Loucy (cell line): ENCODE results near the gene PACSIN1.

Experiments used
- H2AFZ ChIP-seq: fragments of 200-600 bp; sonication (generic); 2 replicates; pipeline ENCODE4 v1.6.0; 2016; ENCODE audit warnings: antibody characterized with exemption, mild to moderate bottlenecking, low read length, moderate library complexity
- H3F3A ChIP-seq: fragments of 200-600 bp; 2 replicates; pipeline ENCODE4 v1.6.0; 2016; ENCODE audit warnings: antibody characterized with exemption, low read depth, mild to moderate bottlenecking
- H3K27me3 ChIP-seq: fragments of 200-600 bp; sonication (generic); 2 replicates; pipeline ENCODE4 v1.6.1; 2014; ENCODE audit warnings: low read length, mild to moderate bottlenecking; ENCODE audit not compliant: insufficient read depth, poor library complexity, severe bottlenecking
- H3K36me3 ChIP-seq: fragments of 200-600 bp; sonication (generic); 2 replicates; pipeline ENCODE4 v1.6.1; 2016; ENCODE audit warnings: low read length; ENCODE audit not compliant: insufficient read depth
- H3K4me1 ChIP-seq: fragments of 200-600 bp; sonication (generic); 2 replicates; pipeline ENCODE4 v1.5.1; 2014; ENCODE audit warnings: low read length, mild to moderate bottlenecking; ENCODE audit not compliant: insufficient read depth, poor library complexity, severe bottlenecking
- H3K4me2 ChIP-seq: fragments of 200-600 bp; sonication (generic); 2 replicates; pipeline ENCODE4 v1.6.0; 2014; ENCODE audit warnings: antibody characterized with exemption, low read length, low read depth, mild to moderate bottlenecking; ENCODE audit not compliant: poor library complexity, severe bottlenecking
- H3K4me3 ChIP-seq: fragments of 200-600 bp; sonication (generic); 2 replicates; pipeline ENCODE4 v1.5.1; 2014; ENCODE audit warnings: low read length, mild to moderate bottlenecking, mixed read lengths; ENCODE audit not compliant: poor library complexity, severe bottlenecking
- H3K79me2 ChIP-seq: fragments of 200-600 bp; sonication (generic); 2 replicates; pipeline ENCODE4 v1.6.1; 2014; ENCODE audit warnings: low read length; ENCODE audit not compliant: insufficient read depth
- H3K9ac ChIP-seq: fragments of 200-600 bp; sonication (generic); 2 replicates; pipeline ENCODE4 v1.6.0; 2014; ENCODE audit warnings: mild to moderate bottlenecking, low read depth, low read length, moderate library complexity; ENCODE audit not compliant: poor library complexity, severe bottlenecking
- H3K9me2 ChIP-seq: fragments of 200-600 bp; sonication (generic); replicated peaks from 2 replicates; pipeline ENCODE4 v1.6.1; 2016; ENCODE audit warnings: low read depth, low read length, mixed read lengths
- H3K9me3 ChIP-seq: fragments of 200-600 bp; sonication (generic); 2 replicates; pipeline ENCODE4 v1.6.1; 2014; ENCODE audit warnings: mild to moderate bottlenecking, antibody characterized with exemption, low read length, low read depth; ENCODE audit not compliant: insufficient read depth
- H4K20me1 ChIP-seq: fragments of 200-600 bp; sonication (generic); 2 replicates; pipeline ENCODE4 v1.6.0; 2014; ENCODE audit warnings: antibody characterized with exemption, low read length, mild to moderate bottlenecking; ENCODE audit not compliant: insufficient read depth, poor library complexity, severe bottlenecking
- CTCF ChIP-seq: fragments of 200-600 bp; sonication (generic); conservative IDR thresholded peaks from 2 replicates; pipeline ENCODE4 v1.5.1; 2014; ENCODE audit warnings: mild to moderate bottlenecking, antibody characterized with exemption, low read length
- EZH2phosphoT487 ChIP-seq: fragments of 200-600 bp; IDR thresholded peaks from 2 replicates; pipeline ENCODE4 v1.6.1; 2018; ENCODE audit warnings: antibody characterized with exemption, mild to moderate bottlenecking, moderate library complexity, borderline replicate concordance

PACSIN1 gene

GRCh38 chr6:34583461-34583860 lies 117.6 kb downstream of the PACSIN1 start:
- H3F3A ChIP-seq = no peaks in the 10 kb centered on the region
- H3K4me2 ChIP-seq = no peak overlapping the region
- no peaks in the 10 kb centered on the region for H3K9me2 ChIP-seq
- no peak overlapping the region for H3K9ac ChIP-seq
- H3K4me1 ChIP-seq = no peaks in the 10 kb centered on the region
- H3K36me3 ChIP-seq = peaks cover 23% of the 10 kb centered on the region; the same call in 1 of the 2 replicates
- H3K79me2 ChIP-seq = no peaks in the 10 kb centered on the region
- H3K27me3 ChIP-seq = no peaks in the 10 kb centered on the region
- H2AFZ ChIP-seq = no peak overlapping the region
- H3K4me3 ChIP-seq = no peak overlapping the region
- no peaks in the 10 kb centered on the region for H4K20me1 ChIP-seq
- TF ChIP-seq EZH2phosphoT487 (no peak), CTCF (no peak)
- H3K9me3 ChIP-seq = no peaks in the 10 kb centered on the region

- H3K9ac ChIP-seq = no peak overlapping the region
- no peak overlapping the region for H3K4me2 ChIP-seq
- no peaks in the 10 kb centered on the region for H4K20me1 ChIP-seq
- no peaks in the 10 kb centered on the region for H3K4me1 ChIP-seq
- H3K4me3 ChIP-seq = no peak overlapping the region
- no peaks in the 10 kb centered on the region for H3K9me3 ChIP-seq
- peaks cover 29% of the 10 kb centered on the region; the same call in 1 of the 2 replicates for H3K36me3 ChIP-seq
- TF ChIP-seq CTCF (no peak), EZH2phosphoT487 (no peak)
- no peak overlapping the region for H2AFZ ChIP-seq
- H3K9me2 ChIP-seq = no peaks in the 10 kb centered on the region
- H3K27me3 ChIP-seq = no peaks in the 10 kb centered on the region
- H3K79me2 ChIP-seq = no peaks in the 10 kb centered on the region
- no peaks in the 10 kb centered on the region for H3F3A ChIP-seq
Observed at GRCh38 chr6:34583861-34584604, 118.2 kb downstream of the PACSIN1 start.

- Histone ChIP-seq H3K4me2 (no peak overlapping the region), H3K27me3 (no peaks in the 10 kb centered on the region), H3K9me3 (no peaks in the 10 kb centered on the region), H2AFZ (no peak overlapping the region), H3K9me2 (no peaks in the 10 kb centered on the region), H3F3A (no peaks in the 10 kb centered on the region), H3K4me3 (no peak overlapping the region), H3K9ac (no peak overlapping the region), H3K36me3 (peaks cover 35% of the 10 kb centered on the region; the same call in 1 of the 2 replicates), H3K79me2 (no peaks in the 10 kb centered on the region), H3K4me1 (no peaks in the 10 kb centered on the region), H4K20me1 (no peaks in the 10 kb centered on the region)
- TF ChIP-seq CTCF (no peak), EZH2phosphoT487 (no peak)
Observed at GRCh38 chr6:34584694-34585093, 118.8 kb downstream of the PACSIN1 start.
